ENCODE measurements around the gene GMDS.

The GMDS gene

GRCh38 chr6:1790684-1791083, 454.7 kb downstream of the GMDS start:
- ATAC-seq = no peak
- TF ChIP-seq SNAI2 (CRISPR knock-in tag; IDR thresholded peaks at IDR 0.05) = no peak
- TF ChIP-seq TOX (CRISPR knock-in tag; IDR thresholded peaks at IDR 0.05; ENCODE audit: borderline replicate concordance) = no peak
- no peak for TF ChIP-seq CREB5 (CRISPR knock-in tag; IDR thresholded peaks at IDR 0.05; ENCODE audit: low read depth)
- TF ChIP-seq PATZ1 (CRISPR knock-in tag; IDR thresholded peaks at IDR 0.05; ENCODE audit: borderline replicate concordance) = no peak
- no peak for TF ChIP-seq ISL1 (CRISPR knock-in tag; IDR thresholded peaks at IDR 0.05)
- TF ChIP-seq ZFP30 (CRISPR knock-in tag; IDR thresholded peaks at IDR 0.05) = no peak
- TF ChIP-seq RARB (CRISPR knock-in tag; IDR thresholded peaks at IDR 0.05) = no peak
- TF ChIP-seq ESRRG (CRISPR knock-in tag; IDR thresholded peaks at IDR 0.05) = no peak

GRCh38 chr6:1789092-1789491, 456.3 kb downstream of the GMDS start:
- peak; percentile 28; the same call in 1 of the 3 replicates for ATAC-seq
- TF ChIP-seq TSHZ2 (CRISPR knock-in tag; IDR thresholded peaks at IDR 0.05) (no peak), POU6F1 (CRISPR knock-in tag; IDR thresholded peaks at IDR 0.05; ENCODE audit: borderline replicate concordance, low read depth) (no peak)

GRCh38 chr6:1787894-1788293, 457.5 kb downstream of the GMDS start:
- ATAC-seq = peak; percentile 85
- no peak for TF ChIP-seq ZFP30 (CRISPR knock-in tag; IDR thresholded peaks at IDR 0.05)
- TF ChIP-seq CSDC2 (CRISPR knock-in tag; IDR thresholded peaks at IDR 0.05) = no peak
- TF ChIP-seq ZNF565 (CRISPR knock-in tag; conservative IDR thresholded peaks at IDR 0.05; ENCODE audit: low read depth) = no peak
- no peak for TF ChIP-seq ARNTL (CRISPR knock-in tag; IDR thresholded peaks at IDR 0.05; ENCODE audit: borderline replicate concordance, low read depth)
- no peak for TF ChIP-seq ZFP3 (CRISPR knock-in tag; IDR thresholded peaks at IDR 0.05)

GRCh38 chr6:1786455-1787453, 458.7 kb downstream of the GMDS start:
- ATAC-seq = peak; percentile 68
- TF ChIP-seq ZC3H10 (CRISPR knock-in tag; IDR thresholded peaks at IDR 0.05) = peak; percentile 57; the same call in 1 of the 2 replicates
- peak; percentile 53; the same call in 1 of the 2 replicates for TF ChIP-seq ISL1 (CRISPR knock-in tag; IDR thresholded peaks at IDR 0.05)
- no peak for TF ChIP-seq ESRRG (CRISPR knock-in tag; IDR thresholded peaks at IDR 0.05)

GRCh38 chr6:1784422-1784884, 461.0 kb downstream of the GMDS start:
- TF ChIP-seq ZC3H10 (CRISPR knock-in tag; IDR thresholded peaks at IDR 0.05) = no peak
- TF ChIP-seq ESRRG (CRISPR knock-in tag; IDR thresholded peaks at IDR 0.05) = no peak
- TF ChIP-seq ZFP3 (CRISPR knock-in tag; IDR thresholded peaks at IDR 0.05) = no peak
- no peak for TF ChIP-seq OSR1 (CRISPR knock-in tag; IDR thresholded peaks at IDR 0.05)
- TF ChIP-seq TSHZ2 (CRISPR knock-in tag; IDR thresholded peaks at IDR 0.05) = no peak
- TF ChIP-seq POU6F1 (CRISPR knock-in tag; IDR thresholded peaks at IDR 0.05; ENCODE audit: borderline replicate concordance, low read depth) = no peak
- TF ChIP-seq SNAI2 (CRISPR knock-in tag; IDR thresholded peaks at IDR 0.05) = no peak
- no peak for ATAC-seq

Data from SK-N-SH treated with all-trans-retinoic acid at 6 μM for 48 hours (cell line).